GM12878 (cell line): ENCODE data around the gene PLA2G4E. TPM values are rescaled to one million over a fixed set of nuclear protein-coding genes. Genes with fewer than 3 reads are reported as not detected.

Experiments used
- BCL11A ChIP-seq: IDR thresholded peaks from 2 replicates; pipeline ENCODE4 v1.6.1; 2011; ENCODE audit warnings: low read depth, low read length
- CHD2 ChIP-seq: IDR thresholded peaks from 2 replicates; pipeline ENCODE4 v1.6.1; 2011; ENCODE audit warnings: low read depth, low read length, improper control_type of control experiment, borderline replicate concordance
- LARP7 ChIP-seq: fragments of 450-650 bp; IDR thresholded peaks from 2 replicates; pipeline ENCODE4 v1.6.1; 2017; ENCODE audit warnings: mild to moderate bottlenecking
- MYB ChIP-seq: fragments of 150-350 bp; IDR thresholded peaks from 2 replicates; pipeline ENCODE4 v1.6.1; 2014; ENCODE audit warnings: mild to moderate bottlenecking, low read depth, low read length, borderline replicate concordance
- NR2C2 ChIP-seq: IDR thresholded peaks from 2 replicates; pipeline ENCODE4 v1.6.1; 2011; ENCODE audit warnings: borderline replicate concordance, low read depth; ENCODE audit not compliant: control insufficient read depth, insufficient read length
- PML ChIP-seq: IDR thresholded peaks from 2 replicates; pipeline ENCODE4 v1.6.1; 2012; ENCODE audit warnings: low read length, inconsistent platforms
- SP1 ChIP-seq: IDR thresholded peaks from one replicate; pipeline ENCODE4 v1.6.1; 2011; ENCODE audit warnings: low read depth, low read length
- TARDBP ChIP-seq: IDR thresholded peaks from 2 replicates; pipeline ENCODE4 v1.6.1; 2016; ENCODE audit warnings: borderline replicate concordance
- ZNF217 ChIP-seq: fragments of 450-650 bp; IDR thresholded peaks from 2 replicates; pipeline ENCODE4 v1.6.1; 2017; ENCODE audit warnings: antibody characterized with exemption, mild to moderate bottlenecking
- polyA plus RNA-seq, 11 experiments: library from polyadenylated mRNA; depleted of rRNA in 4 of 11; unstranded in 6 of 11; stranded (reverse) in 5 of 11; fragments of >200 nt; fragmentation: Nextera tagmentation in 4 of 11; fragmentation: Illumina TruSeq in 1 of 11; extraction: Ambion mirVana in 4 of 11; extraction: Trizol in 1 of 11; gene quantifications; 1 replicate in 1 of 11; 2 replicates in 10 of 11; pipeline versions ENCODE4 v1.2.1 to v1.2.3, GENCODE V29; 2011 to 2016; ENCODE audit warnings: inconsistent platforms in 2 of 11, missing spikeins in 2 of 11, low read depth in 1 of 11
- total RNA-seq, 4 experiments: library from RNA; depleted of rRNA in 3 of 4; stranded (reverse); fragments of >200 nt in 3 of 4; fragmentation: Illumina TruSeq in 1 of 4; extraction: Trizol in 1 of 4; gene quantifications; 2 replicates each; pipeline versions ENCODE4 v1.2.1 to v1.2.3, GENCODE V29; 2013 to 2021
- TF ChIP-seq, protein P1 (sequence below): IDR thresholded peaks from 2 replicates; pipeline ENCODE4 v1.6.1; 2012; ENCODE audit warnings: improper control_type of control experiment, low read depth, low read length; ENCODE audit not compliant: insufficient replicate concordance
- TF ChIP-seq, protein P2 (sequence below): IDR thresholded peaks from 2 replicates; pipeline ENCODE4 v1.6.1; 2012; ENCODE audit warnings: low read depth, low read length, improper control_type of control experiment

PLA2G4E gene
- total and polyA plus RNA-seq, 10 of the 15 experiments (the other 5 are each of a cell fraction or from before 2014, with no cell fraction given), result 0.05 to 0.32 (median 0.06) TPM; not detected in 5

DNA sequence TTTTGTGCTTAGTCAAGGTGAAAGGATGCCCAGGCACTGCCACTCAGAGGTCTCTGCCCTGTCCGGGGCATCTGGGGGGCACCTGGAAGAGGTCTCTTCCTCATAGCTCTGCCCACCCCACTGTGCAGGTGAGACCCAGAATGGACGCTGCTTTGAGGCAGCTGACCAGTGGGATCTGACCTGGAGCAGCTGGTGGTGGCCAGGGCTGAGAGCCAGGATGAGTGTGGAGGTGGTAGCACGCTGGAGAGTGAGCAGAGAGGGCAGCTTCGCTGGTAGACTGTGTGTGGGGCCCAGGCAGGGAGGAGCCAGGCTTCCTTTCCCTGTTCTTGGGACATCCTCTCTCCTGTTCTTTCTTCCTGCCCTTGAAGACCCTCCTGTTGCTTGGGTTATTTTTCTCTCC lies 32.2 kb upstream of the PLA2G4E start (continued):
- TF ChIP-seq, protein P1, sequence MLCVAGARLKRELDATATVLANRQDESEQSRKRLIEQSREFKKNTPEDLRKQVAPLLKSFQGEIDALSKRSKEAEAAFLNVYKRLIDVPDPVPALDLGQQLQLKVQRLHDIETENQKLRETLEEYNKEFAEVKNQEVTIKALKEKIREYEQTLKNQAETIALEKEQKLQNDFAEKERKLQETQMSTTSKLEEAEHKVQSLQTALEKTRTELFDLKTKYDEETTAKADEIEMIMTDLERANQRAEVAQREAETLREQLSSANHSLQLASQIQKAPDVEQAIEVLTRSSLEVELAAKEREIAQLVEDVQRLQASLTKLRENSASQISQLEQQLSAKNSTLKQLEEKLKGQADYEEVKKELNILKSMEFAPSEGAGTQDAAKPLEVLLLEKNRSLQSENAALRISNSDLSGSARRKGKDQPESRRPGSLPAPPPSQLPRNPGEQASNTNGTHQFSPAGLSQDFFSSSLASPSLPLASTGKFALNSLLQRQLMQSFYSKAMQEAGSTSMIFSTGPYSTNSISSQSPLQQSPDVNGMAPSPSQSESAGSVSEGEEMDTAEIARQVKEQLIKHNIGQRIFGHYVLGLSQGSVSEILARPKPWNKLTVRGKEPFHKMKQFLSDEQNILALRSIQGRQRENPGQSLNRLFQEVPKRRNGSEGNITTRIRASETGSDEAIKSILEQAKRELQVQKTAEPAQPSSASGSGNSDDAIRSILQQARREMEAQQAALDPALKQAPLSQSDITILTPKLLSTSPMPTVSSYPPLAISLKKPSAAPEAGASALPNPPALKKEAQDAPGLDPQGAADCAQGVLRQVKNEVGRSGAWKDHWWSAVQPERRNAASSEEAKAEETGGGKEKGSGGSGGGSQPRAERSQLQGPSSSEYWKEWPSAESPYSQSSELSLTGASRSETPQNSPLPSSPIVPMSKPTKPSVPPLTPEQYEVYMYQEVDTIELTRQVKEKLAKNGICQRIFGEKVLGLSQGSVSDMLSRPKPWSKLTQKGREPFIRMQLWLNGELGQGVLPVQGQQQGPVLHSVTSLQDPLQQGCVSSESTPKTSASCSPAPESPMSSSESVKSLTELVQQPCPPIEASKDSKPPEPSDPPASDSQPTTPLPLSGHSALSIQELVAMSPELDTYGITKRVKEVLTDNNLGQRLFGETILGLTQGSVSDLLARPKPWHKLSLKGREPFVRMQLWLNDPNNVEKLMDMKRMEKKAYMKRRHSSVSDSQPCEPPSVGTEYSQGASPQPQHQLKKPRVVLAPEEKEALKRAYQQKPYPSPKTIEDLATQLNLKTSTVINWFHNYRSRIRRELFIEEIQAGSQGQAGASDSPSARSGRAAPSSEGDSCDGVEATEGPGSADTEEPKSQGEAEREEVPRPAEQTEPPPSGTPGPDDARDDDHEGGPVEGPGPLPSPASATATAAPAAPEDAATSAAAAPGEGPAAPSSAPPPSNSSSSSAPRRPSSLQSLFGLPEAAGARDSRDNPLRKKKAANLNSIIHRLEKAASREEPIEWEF, result no peak
- no peak for TF ChIP-seq MYB
- TF ChIP-seq SP1, result no peak
- no peak for TF ChIP-seq BCL11A
- no peak for TF ChIP-seq PML
- TF ChIP-seq, protein P2, sequence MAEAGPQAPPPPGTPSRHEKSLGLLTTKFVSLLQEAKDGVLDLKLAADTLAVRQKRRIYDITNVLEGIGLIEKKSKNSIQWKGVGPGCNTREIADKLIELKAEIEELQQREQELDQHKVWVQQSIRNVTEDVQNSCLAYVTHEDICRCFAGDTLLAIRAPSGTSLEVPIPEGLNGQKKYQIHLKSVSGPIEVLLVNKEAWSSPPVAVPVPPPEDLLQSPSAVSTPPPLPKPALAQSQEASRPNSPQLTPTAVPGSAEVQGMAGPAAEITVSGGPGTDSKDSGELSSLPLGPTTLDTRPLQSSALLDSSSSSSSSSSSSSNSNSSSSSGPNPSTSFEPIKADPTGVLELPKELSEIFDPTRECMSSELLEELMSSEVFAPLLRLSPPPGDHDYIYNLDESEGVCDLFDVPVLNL, result no peak
- no peak for TF ChIP-seq LARP7
- no peak for TF ChIP-seq ZNF217
- TF ChIP-seq CHD2, result no peak
- no peak for TF ChIP-seq TARDBP
- no peak for TF ChIP-seq NR2C2
